Stimulated activated CD4-positive, alpha-beta T cell treated with anti-CD3 and anti-CD28 coated beads, Interleukin-1b, Interleukin-23, amount 100 ng/mL, for 24 hours (primary cell): ENCODE measurements around the gene NEUROD2.
"Not testable (repeated sequence)": the region's sequence is repeated elsewhere in the genome, so short reads cannot be mapped to it uniquely, and the experiment has no call there.

Source experiments
- DNase-seq, 4 experiments: peaks; one replicate each; pipeline ENCODE4 v3.0.0-alpha.2; 2020; ENCODE audit warnings: low read depth in 4 of 4, low spot score in 1 of 4

NEUROD2 gene

DNA sequence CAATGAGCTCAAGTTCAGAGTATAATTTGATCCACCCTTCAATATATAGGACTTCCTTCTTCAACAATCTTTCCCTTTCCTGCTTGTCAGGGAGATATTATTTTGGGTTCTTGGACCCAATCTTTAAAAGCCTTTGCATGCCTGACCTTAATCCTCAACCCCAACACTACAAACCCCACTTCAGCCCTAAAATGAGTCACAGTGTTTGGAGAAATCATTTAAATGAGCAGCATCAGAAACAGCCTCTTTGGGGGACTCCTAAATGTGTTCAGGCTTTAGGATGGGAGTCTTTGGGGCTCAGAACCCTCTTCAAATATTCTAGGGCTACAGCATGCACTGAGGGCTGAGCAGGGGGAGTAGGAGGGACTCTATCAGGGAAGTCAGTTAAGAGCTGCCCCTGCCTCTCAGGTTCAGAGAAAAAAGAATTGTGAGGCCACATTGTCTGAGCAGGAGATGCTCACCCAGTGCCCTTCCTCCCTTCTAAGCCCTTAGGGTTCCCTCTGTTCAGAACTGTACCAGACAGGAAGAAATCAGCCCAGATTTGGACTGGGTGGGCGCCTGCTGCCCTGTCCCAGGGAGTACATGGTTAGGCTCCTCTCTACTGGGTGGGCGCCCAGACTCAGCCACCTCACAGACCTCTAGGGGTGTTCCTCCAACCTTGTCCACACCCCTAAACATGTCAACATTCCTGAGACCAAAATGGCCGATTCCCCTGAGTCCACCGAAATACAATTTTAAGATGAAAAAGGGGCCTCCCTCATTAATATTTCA is 5.0 kb downstream of the NEUROD2 start:
- DNase-seq = no peak

GRCh38 chr17:39601758-39602532 is 5.8 kb downstream of the NEUROD2 start:
- DNase-seq = no peak

DNA sequence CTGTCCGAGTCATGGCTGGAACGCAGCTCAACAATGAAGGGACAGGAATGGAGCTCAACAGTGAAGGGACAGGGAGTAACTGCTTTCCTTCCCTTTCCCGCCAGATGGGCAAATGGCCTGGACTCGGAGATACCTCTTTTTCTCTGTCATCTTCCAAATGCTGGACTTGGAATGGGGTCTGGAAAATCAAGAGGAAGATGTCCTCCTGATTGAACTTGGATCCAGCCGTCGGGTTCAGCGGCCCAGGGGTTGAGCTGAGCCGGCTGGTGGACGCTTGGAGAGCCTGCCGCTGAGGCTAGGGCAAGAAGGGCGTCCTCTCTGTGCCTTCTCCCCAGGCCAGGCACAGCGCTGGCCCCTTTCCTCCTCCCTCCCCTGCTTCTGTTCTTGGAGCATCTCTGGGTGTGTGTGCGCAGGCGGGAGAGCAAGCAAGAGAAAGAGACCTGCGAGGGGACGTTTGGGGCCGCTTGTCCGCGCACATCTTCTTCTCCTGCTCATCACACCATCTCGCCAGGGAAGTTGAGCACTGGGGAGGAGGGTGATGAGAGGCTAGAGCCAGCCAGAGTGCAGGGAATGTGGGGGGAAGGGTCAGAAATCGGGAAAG is 6.6 kb downstream of the NEUROD2 start:
- no peak for DNase-seq

DNA sequence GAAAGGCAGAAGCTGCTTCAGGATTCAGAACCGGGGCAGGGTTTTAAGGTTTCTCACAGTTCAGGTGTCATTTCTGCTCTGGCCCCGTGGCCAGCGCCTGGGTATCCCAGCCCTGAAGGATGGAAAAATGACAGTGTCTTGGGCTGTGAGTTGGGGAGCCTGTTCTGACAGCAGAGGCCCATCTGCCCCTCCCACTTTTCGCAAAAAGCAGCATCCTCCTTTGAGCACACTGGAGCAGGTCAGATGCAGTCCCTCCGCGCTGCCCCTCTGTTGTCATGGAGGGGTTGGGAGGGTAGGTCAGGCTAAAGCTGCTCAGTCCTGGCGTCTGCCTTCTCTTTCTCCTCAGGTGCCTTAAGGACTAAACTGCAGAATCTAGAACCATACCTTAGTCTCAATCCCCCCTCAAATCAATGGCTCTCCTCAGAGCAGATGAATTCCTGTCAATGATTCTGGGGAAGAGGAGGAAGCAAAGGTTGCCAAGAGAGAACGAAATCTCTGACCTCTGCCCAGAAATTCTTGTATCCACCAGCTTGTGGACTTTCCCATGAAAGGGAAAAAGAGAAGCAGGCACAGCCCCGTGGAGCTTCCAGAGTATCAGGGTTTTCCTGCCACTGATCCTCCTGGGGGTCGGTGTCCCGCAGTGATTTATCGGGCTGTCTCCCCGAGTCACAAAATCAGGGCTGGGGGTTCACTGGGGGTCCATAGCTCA is 7.3 kb downstream of the NEUROD2 start:
- DNase-seq = no peak

DNA sequence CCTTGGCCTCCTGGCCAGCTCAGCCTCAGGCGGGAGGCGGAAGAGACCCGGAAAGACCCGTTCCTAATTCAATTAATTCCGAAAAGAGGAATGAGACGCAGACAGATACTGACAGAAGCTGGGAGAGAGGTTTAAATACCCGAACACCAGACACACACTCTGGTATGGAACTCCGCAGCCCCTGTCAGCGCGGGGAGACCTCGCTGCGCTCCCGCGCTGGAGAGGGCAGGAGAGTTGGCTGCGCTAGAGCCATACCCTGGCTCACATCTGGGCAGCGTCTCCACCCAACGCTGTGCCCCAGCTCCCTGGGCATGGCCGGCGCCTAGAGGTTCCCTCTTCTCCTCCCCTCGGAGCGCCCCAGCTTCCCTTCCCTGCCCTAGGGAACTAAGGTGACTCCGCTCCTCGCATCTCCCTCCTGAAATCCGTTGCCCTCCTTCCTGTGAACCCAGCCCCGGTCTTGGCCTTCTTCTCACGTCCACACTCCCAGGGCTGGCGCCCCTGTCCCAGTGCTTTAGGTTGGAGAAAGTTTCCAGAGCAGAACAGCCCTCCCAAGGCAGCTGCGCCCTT is 8.0 kb downstream of the NEUROD2 start:
- no peak for DNase-seq

GRCh38 chr17:39599004-39599664 is 8.6 kb downstream of the NEUROD2 start:
- DNase-seq = no peak

GRCh38 chr17:39598630-39599003 is 9.1 kb downstream of the NEUROD2 start:
- no peak for DNase-seq

DNA sequence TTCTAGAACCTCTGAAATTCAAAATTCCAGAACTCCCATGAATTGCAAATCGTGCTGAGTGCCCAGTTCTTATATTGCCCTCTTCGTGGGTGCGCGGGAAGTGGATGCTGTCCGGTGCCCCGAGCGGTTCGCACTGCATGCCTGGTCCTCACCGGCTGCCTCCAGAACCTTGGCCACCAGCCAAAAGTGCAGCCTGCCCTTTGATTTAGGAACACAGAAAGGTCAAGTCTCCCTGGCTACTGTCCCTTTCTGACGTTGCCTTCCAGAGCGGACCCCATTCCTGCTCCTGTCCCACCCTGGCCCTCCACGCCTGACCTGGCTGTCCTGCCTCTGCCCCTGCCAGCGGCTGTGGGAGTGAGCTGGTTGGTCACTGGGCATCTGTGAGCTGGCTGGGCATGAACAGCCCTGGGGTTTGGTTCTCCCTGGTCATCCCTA is 9.7 kb downstream of the NEUROD2 start:
- no peak for DNase-seq

DNA sequence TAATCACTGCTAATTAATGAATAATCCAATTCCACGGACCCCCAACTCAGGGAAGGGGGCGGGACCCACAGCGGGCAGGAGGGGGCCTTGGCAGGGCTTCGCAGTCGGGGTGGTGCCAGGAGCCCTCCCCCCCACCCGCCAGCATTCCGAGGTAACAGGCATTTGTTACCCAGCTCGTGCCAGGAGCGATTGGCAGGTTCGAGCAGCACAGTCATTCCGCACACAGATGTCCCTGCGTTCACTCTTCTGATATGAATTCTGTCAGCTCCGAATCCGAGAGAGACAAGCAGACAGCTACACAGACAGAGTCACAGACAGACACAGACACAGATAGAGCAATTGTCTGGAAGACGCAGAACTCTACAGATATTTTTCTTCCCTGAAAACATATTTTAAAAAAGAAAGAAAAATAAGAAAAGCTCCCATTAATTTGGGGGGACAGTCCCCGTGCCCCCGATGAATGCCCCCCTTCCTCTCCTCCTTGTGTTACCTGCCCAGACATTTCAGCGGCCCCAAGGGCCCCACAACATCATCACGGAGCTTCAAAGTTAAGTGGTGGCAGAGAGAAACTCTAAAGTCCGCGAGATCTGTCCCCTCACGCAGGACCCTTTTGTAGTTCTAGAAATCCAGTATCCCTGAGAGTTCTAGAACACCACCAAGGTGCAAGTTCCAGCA is 10.2 kb downstream of the NEUROD2 start:
- no peak for DNase-seq

DNA sequence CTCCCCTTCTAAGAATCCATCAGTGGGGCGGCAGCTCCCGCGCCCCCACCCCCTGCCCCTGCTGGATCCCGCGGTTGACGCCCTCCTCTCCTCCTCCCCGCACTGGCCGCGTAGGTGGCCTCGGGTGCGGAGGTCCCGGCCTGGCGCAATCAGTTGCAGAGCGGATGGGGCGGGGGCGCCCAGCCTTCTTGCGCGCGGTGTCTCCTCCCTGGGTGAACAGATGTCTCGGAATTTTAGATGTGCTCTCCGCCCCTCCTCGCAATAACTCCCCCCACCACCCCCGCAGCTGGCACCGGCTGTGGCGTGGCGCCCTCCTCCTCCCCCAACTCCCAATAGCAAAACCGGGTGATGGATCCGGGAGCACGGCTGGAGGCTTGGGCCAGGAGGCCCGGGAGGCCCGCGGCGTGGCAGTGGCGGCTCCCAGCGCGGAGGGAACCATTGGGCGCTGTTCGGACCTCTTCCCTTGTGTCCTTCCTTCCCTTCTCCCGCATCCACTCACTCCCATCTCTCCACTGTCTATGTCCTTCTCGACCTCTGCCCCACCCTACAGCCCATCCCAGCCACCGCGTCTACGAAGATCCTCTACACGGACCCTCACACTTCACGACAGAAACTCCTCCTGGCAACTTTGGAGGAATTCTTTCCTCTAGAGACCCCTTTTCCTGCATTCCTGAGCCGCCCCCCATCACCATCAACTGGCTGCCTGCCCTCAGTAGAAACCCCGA is 11.0 kb downstream of the NEUROD2 start:
- no peak for DNase-seq

- no peak for DNase-seq
Measured at GRCh38 chr17:39595928-39596510, 11.7 kb downstream of the NEUROD2 start.

GRCh38 chr17:39595294-39595693 is 12.4 kb downstream of the NEUROD2 start:
- DNase-seq = no peak

GRCh38 chr17:39593371-39593770 is 14.3 kb downstream of the NEUROD2 start:
- no peak for DNase-seq

- peak in 1 of 4 experiments; percentile 26 for DNase-seq
Measured at GRCh38 chr17:39591958-39592954, 15.5 kb downstream of the NEUROD2 start.

DNA sequence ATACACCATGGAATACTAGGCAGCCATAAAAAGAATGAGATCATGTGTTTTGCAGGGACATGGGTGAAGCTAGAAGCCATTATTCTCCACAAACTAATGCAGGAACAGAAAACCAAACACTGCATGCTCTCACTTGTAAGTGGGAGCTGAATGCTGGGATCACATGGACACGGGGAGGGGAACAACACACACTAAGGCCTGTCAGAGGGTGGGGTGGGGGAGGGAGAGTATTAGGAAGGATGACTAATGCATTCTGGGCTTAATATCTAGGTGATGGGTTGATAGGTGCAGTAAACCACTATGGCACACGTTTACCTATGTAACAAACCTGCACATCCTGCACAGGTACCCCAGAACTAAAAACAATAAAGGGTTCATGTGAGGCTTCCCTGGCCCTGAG is 17.5 kb downstream of the NEUROD2 start:
- not testable (repeated sequence) for DNase-seq

DNA sequence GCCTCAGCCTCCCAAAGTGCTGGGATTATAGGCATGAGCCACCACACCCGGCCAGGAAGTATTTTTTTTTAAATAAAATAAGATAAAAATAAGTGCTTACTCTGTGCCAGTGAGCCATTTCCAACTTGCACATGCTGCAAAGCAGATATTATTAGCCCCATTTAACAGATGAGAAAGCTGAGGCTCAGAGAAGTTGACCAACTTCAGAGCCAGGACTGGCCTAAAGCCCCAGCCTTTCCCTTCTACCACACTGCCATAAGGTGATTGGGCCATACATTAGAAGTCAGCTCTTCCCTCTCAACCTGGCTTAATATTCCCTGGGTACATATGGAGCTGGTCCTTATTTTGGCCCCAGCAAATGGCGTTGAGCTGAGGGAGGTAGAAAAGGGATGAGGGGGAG is 25.1 kb downstream of the NEUROD2 start:
- no peak for DNase-seq

GRCh38 chr17:39581759-39582085 is 26.0 kb downstream of the NEUROD2 start:
- DNase-seq = no peak
